Hindlimb muscle (tissue), 1 donor: ENCODE measurements around the gene OR2V1. TPM values are rescaled to one million over a fixed set of nuclear protein-coding genes. Genes with fewer than 3 reads are reported as not detected.

Experiments
- polyA plus RNA-seq: library from polyadenylated mRNA; unstranded; fragments of 120-200 nt; gene quantifications from one replicate; pipeline ENCODE4 v1.2.1, GENCODE V29; 2013; ENCODE audit not compliant: insufficient read length

The OR2V1 gene
- polyA plus RNA-seq, 1 donor: not detected

Other genes with a start within 250 kb of the OR2V1 start
- not detected for gene BTNL8, start 232.0 kb downstream of the OR2V1 start, polyA plus RNA-seq
- not detected for gene BTNL3, start 142.3 kb downstream of the OR2V1 start, polyA plus RNA-seq
- 29.1 TPM for gene BTNL9, start 90.9 kb downstream of the OR2V1 start, polyA plus RNA-seq
- not detected for gene OR2V2, start 16.4 kb upstream of the OR2V1 start, polyA plus RNA-seq
- gene TRIM7, start 74.0 kb upstream of the OR2V1 start, polyA plus RNA-seq: 20.4 TPM
- gene TRIM41, start 92.1 kb upstream of the OR2V1 start, polyA plus RNA-seq: 18.7 TPM
- 3,562 TPM for gene RACK1, start 112.7 kb upstream of the OR2V1 start, polyA plus RNA-seq
- 17.9 TPM for gene TRIM52, start 130.0 kb upstream of the OR2V1 start, polyA plus RNA-seq
- gene OR4F3, start 236.1 kb upstream of the OR2V1 start, polyA plus RNA-seq: not detected